NK-92 treated with Interleukin-12 subunit alpha and Interleukin-12 subunit beta, amount 100 ng/mL, for 24 hours (cell line): ENCODE measurements around the gene GTF3C5.
"Not testable (repeated sequence)": the region's sequence is repeated elsewhere in the genome, so short reads cannot be mapped to it uniquely, and the experiment has no call there.

Experiments used
- DNase-seq: peaks from one replicate; lab custom pipeline; 2025; lab: John Stamatoyannopoulos, UW

Gene GTF3C5

DNA sequence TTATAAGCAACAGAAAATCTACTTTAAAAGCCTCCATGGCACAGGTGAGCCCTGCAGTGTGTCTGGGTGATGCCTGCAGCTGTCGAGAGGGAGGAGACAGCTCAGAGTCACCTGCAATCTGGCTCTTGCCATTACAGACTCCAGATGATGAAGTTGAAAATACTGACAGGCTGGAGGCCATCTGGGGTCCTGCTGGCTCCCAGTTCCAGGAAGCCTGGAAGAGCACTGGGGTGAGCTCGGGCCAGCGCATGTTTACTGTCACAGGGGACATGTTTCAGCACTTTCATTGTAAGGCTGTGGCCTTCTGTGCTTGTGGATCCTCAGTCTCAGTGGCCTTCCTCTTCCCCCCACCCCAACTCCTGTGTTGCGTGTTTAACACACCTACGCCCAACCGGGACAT, 59.4 kb downstream of the GTF3C5 start:
- DNase-seq: no peak

DNA sequence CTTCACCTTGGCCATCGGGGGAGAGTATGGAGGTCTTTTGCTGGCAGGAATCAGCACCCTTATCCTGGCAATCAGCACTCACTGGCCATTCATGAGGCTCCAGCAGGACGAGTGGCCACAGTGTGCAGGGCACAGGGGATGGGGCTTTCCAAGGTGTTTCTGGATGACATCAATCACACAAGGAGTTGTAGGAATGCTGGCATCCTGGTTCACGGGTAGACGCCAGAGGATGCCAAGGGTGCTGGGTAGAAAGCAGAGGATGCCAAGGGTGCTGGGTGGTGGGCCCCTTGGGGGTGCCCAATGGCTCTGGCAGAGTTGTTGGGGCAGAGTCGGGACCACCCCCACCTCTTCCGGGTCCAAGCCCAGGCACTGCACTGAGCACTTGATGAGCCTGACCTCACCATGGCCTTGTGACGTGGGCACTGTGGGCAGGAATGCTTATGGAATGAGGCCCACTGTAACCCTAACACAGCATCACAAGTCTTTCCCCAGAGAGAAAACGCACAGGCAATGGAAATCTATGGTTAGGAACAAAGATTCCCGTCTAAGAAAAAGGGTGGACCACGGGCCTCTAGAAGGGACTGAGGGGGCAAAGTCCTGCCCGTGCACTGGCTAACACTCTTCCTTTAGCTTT, 60.1 kb downstream of the GTF3C5 start:
- DNase-seq: no peak

DNA sequence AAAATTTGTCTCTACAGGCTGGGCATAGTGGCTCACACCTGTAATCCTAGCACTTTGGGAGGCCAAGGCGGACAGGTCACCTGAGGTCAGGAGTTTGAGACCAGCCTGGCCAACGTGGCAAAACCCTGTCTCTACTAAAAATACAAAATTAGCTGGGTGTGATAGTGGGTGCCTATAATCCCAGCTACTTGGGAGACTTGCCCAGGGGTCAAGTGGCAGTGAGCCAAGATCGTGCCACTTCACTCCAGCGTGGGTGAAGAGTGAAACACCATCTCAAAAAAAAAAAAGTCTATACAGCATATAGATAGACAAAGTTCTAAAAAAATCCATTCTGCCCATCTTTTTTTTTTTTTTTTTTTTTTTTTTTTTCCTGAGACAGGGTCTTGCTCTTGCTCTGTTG, 63.6 kb downstream of the GTF3C5 start:
- not testable (repeated sequence) for DNase-seq

DNA sequence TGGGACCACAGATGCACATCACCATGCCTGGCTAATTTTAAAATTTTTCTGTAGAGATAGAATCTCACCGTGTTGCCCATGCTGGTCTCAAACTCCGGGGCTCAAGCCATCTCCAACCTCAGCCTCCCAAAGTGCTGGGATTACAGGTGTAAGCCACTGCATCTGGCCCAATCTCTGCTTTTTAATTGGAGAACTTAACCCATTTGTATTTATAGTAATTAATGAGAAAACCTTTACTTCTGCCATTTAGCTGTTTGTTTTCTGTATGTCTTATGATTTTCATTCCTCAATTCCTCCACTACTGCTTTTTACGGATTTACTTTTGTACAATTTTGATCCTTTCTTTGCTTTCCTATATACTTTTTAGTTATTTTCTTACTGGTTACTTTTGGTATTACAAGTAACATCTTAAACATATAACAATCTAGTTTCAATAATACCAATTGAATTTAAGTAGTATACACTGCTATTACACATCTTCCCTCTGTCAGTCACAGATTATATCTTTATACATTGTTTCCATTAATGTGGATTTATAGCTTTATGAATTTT, 64.1 kb downstream of the GTF3C5 start:
- DNase-seq: no peak

DNA sequence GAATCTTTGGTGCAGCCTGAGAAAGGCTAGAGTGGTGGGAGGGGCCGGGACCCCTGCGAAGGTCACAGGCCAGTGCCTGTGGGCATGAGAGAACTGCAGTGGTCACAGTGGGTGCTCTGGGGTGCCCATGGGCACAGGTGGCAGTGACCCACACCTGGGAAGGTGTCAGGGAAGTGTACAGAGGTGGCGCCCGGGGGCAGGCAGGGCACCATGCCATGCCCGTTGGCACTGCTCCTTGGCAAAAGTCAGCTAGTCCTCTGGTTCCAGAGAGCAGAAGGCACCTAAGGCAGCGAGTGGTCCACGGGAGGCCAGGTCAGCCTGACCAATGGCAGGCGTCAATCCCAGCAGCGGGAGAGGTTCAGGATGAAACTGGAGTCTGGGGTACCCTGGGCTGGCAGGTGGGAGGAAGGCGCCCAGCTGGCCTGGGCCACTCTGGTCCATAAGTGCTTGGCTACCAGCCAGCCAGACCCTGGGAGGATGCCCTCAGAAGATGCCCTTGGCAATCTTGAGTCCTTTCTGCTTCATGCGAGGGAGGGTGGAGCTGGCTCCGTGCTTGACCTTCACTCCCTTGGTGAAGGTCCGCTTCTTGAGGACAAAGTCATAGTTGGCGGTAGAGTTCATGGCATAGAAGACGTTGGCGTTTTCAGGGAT, 67.4 kb downstream of the GTF3C5 start:
- DNase-seq: no peak

DNA sequence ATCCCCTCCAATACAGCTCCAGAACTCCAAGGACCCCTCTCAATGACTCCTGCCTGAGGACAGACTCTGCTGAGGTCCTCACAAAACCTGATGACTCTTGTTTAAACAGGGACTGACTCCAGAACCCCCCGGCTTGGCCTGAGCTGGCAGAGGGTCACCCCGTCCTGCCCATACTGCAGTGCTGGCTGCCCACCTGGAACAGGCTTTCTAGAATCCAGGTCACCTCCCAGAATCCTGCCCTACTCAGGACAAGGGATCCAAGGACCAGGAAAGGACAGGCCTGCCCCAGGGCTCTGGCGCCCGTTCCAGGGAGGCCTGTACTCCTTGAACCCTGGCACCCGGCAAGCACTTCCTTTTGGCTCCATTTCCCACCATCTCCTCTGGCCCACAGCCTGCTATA, 68.1 kb downstream of the GTF3C5 start:
- DNase-seq: no peak

DNA sequence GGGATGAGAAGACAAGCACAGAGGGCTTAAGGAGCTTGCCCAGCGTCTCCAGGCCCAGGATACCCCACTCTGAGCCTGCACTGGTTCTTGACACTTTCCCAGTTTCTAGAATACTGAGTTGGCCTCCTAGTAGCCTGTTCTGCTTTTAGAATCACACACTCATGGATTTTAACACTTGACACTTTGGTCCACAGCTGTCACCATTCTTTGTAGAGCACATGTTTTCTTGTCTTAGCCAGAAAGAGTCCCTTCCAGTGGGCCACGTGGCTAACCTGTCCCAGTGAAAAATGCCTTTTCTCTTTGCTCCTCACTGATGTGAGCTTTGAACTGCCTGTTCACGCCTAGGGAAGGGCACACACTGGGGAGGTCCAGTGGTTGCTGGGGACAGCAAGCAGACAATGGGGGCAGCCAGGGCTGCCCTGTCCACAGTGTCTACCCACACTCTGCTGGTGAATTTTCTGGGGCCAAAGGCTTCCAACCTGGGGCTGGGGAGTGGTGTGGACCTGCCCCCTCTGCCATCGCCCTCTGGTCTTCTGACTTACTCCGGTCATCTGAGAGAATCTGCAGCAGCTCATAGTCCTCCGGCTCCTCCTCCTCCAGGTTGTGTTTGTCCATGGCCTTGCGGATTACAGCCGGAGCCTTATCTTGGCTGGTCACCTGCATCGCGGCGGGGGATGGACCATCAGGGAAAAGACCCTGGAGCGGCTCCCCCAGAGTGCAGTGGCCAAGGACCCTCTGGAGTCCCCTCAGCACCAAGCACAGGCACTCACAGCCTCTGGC, 69.1 kb downstream of the GTF3C5 start:
- no peak for DNase-seq

DNA sequence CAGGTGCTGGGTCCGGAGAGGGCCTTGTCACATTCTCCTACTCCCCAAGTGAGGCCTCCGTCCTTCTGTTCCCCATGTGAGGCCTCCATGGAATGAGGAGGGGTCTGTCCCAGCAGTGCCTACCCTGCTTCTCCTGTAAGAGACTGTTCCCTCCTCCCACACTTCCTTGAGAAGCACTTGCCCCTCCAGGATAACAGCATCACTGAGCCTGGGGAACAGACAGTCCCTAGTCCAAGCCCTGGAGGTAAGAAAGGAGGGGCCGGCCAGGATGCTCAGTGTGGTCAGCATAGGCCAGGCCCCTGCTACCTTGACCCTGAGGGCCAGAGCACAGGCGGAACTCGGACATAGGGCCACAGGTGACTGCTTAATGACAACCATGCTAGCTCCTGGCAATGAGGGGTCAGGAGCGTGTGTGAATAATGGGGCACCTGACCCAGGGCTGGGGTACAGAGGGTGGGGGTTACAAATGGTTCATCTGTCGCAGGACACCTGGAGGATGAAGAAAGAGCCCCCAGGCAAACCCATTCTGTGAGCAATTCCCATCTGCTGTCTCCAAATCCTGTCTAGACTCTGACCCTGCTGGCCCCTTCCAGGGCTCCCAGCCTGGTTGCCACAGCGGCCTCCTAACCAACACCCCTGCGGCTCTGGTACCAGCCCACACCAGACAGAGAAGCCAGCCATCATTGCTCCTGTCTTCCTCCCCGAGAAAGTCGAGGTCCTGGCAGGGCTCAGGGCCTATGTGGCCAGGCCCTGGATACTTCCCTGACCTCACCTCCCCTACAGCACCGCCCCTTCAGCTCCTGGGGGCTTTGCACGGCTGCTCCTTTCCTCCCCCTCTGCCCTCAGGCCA, 69.9 kb downstream of the GTF3C5 start:
- DNase-seq: no peak

DNA sequence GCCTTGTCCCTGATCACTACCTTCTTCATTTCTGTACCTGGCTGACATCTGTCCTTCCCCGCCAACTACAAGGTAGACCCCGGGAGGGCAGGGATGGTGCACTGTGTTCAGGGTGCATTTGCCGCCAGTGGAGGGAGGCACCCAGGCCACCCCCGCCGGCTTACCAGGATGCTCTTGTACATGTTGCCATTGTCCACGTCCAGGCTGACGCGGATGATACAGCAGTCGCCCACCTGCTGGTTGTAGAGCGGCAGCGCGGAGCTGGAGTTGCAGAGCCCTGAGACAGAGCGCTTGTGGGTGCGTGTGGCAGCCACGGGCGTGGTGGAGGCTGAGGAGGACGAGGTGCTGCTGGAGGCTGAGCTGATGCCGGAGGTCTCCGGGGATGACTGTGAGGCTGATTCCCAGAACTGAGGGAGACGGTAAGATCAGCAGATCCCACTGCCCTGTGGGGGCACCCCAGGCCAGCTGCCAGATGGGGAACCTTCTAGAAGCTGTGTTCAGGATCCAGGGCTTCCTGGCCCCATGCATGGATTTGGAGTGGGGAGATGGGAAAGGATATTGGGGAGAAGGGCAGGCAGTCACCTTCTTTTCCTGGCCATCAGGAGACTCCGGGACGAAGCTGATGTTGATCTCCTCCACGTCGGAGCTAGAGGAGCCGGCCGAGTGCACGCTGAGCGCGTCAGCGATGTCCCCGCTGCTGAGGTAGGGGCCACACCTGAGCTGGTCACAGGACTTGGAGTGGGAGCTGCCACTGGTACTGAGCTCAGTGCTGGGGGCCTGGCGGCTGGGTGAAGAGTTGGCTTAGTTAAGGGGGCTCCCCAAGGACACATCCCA, 70.8 kb downstream of the GTF3C5 start:
- DNase-seq: no peak

DNA sequence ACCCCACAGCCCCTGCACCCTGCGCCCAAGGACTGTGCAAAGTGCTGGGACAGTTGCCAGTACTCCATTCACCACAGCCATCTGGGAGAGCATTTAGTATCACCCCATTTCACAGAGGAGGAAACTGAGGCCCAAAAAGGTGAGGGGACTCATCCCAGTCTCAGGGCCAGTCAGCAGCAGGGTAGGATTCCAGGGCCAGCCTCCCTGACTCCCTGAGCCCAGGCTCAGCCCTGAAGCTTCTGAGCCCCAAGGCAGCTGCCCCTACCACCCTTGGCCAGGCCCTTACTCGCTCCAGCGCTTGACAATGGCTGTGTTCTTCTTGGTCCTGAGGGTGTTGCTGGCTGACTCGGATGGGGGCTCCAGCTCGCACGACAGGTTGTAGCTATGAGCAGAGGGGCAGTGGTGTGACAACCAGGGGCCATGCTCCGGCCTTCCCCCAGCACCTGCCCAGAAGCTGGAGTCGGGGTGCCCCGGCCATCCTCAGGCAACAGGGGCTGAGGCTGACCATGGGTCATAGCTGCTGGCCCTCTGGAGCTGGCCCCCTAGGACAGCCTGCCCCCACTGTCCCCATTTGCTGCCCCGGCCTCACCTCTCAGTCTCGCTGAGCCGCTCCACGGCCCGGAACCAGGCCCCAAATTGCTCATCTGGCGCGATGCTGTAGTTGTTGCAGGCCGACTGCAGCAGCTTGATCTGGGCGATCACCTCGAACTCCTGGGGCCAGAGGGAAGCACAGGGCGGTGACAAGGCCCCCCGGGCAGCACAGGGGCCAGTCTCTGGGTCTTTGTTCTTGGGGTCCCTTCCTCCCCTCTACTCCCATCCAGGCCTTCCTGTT, 71.6 kb downstream of the GTF3C5 start:
- no peak for DNase-seq

DNA sequence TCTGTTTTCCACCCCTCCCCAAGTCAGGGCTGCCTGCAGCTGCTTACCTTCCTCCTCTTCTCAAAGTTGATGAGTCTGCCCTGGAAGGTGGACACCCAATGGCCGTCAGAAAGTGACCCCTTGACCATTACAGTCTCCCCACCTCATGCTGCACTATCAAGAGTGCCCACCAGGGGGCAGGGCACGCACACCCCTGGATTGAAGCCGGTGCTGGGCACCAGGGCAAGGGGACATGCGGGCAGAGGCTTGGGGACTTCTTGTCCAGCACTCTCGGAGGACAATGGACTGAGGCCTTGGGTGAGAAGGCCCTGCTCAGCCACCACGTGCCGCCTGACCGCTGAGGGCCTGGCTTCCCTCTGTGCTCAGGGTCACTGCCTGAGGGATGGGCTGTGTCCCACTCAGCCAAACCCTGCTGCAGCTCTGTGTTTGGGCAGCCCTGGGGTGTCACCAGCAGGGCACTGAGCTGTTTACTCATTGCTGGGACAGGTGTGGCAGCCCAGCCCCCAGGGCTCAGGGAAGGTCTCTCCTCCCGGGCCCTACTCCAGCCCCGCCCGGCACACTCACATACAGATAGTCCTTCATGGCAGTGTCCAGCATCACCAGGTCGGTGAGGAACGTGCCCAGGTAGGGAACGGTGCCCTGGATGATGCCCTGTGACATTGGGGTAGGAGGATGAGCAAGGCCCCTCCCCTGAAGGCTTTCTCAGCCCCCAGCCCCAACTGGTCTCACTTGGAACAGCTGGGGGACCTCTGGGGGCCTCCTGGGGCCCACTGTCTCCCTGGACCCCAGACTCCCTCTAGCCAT, 72.6 kb downstream of the GTF3C5 start:
- no peak for DNase-seq

DNA sequence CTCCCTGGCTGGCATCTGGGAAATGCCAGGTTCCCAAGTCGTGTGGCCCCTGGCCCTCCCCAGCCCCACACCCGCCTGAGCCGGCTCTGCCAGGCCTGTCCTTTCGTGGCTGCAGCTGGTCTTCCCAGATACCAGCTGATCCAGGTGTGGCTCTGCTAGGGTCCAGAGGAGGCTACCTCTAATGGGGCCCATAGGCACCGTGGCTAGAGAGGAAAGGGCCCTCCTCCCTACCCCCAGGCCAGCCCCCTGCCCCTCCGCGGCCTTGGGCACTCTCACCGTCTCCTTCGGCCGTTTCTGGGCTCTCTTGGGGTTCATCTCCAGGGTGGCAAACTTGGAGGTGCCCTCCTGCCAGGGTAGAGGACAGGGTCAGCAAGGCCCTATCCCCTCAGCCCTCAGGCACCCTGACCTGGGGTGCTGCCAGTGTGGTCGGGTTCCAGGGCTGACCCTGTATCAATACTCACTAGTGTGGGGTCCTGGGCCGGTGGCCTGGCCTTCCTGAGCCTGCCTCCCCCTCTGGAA, 73.2 kb downstream of the GTF3C5 start:
- no peak for DNase-seq

DNA sequence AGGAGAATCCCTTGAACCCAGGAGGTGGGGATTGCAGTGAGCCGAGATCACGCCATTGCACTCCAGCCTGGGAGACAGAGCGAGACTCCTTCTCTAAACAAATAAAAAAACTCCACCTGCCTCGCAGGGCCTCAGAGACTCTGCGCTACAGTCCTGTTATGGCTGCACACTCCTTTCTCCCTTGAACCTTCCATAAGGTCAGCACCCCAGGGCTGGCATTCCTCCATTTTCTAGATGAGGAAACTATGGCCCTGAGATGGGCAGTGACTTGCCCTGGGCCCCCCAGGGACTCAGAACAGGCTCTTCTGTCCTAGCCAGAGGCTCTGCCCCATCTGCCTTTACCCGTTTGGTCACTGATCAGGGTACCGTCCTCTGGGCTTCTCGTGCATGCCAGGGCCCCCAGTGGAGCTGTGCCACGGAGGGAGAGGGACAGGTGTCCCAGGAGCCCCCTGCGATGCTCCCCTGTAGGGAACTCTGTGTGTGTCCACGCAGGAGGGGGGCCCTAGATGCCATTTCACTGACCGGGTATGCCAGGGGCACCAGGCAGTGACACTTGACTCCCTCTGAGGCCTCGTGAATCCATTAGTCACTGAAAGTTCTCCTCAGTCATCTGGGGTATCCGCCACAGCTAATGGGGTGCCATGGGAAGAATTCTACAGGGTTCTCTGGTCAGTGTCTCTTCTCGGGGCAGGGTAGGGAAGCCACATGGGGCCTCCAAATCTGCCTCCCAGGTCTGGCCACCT, 74.1 kb downstream of the GTF3C5 start:
- no peak for DNase-seq

DNA sequence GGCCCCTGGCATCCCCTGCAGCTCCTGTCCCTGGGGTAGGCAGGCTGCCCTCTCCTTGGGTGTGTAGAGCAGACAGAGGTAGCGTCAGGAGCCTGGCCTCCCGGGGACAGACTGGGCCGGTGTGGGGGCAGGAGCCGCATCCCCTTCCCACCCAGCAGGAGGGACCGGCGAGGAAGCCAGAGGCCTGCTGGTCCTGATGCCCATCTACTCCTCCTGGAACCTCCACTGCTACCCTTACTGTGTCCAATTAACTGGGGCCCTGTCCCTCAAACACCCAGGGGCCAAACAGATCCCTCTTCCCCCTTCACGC, 74.6 kb downstream of the GTF3C5 start:
- no peak for DNase-seq

DNA sequence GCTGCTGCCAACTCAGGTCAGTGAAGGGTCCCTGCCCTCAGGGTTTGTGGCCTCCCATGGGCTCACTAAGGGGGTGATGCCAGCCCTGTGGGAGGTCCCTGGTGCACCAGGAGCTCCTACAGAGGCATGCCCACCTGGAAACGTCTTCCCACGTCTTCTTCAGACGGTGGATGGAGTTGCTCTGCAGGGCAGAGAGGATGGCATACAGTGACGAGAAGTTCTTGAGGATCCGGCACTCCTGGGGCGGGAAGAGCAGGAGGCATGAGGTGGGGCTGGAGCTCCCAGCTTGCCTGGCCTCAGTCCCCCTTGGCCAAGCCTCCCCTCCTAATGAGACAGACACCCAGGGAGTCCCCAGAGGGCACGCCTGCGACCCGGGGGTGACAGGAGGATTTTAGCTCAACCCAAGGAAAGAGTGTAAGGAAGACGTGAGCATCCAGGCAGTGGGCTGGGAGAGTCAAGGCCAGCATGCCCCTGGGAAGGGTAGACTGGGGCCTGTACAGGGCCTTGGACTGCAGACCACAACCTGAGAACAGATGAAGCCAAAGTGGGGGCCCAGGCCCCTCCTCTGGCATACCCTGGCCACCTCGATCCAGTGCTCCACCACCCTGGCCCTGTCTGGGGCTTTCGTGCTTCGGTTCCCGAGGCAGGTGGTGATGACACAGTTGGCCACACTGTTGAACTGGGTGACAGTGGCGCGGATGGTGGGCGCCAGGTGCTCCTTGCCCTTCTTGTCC, 75.9 kb downstream of the GTF3C5 start:
- no peak for DNase-seq

DNA sequence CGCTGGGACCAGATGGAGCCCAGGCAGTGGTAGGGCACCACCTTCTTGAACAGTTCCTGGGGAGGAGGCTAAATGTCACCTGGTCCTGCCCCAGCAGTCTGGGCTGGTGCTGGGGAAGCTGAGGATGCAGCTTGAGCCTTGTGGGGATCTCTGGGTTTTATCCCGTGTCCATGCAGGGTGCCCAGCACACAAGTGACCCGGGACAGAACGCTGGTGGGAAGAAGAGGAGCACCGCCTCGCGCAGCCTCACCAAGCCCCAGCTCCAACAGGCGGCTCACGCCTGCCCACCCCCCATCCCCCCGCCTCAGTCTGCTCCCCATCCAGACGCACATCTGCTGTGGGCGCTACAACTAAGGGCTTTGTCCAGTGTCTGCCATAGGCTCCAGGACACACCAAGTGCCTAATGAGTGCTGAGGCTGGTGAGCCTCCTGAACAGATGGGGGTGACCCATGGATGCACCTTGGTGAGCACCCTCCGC, 76.5 kb downstream of the GTF3C5 start:
- DNase-seq: no peak
